GM12892 (cell line): Measurements from ENCODE around the gene HK2.

Experiments used
- POLR2A ChIP-seq: IDR thresholded peaks from 2 replicates; pipeline ENCODE4 v1.6.1; 2011; ENCODE audit warnings: low read depth, low read length, control low read depth
- POLR2AphosphoS5 ChIP-seq: IDR thresholded peaks from 2 replicates; pipeline ENCODE4 v1.6.1; 2011; ENCODE audit warnings: low read depth, low read length, control low read depth

DNA sequence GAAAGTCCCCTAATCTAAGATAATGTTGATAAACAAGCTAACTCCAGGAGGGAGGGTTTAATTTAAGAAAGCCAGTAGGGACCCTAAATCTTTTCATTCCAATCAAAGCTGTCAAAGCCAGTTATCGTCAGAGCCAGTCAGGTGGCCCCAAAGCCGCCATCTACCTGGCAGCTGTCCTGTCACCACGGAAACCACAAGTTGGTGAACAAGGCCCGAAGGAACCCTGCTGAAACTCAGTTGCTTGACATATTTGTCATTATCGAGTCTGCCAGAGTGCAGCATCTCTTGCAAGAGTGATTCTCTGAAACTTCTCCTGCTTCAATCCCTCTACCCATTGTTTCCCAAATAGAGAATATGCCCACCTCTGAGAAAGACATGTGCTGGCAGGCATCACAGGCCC, 93.7 kb downstream of the HK2 start:
- TF ChIP-seq POLR2A (no peak), POLR2AphosphoS5 (no peak)
